WTC11 (cell line): ENCODE results near the gene SLC25A45. TPM values are rescaled to one million over a fixed set of nuclear protein-coding genes. Genes with fewer than 3 reads are reported as not detected.
A peak's percentile ranks its signal among the peaks of the same experiment; 100 is the strongest.

Source experiments
- ATAC-seq: fragments of 200-7000 bp; cut with Tn5 transposase; 2 replicates; pipeline ENCODE4 v1.10.0; 2021; ENCODE audit warnings: mild to moderate bottlenecking, moderate library complexity
- CTCF ChIA-PET: fragments of 300-600 bp; sonication (Branson Sonifier 250); formaldehyde crosslinking; loops from one replicate; lab custom pipeline; 2021; ENCODE audit warnings: antibody characterized with exemption; lab: Charles Lee
- POLR2A ChIA-PET: fragments of 350-600 bp; sonication (Branson Sonifier 250); formaldehyde crosslinking; loops from one replicate; lab custom pipeline; 2021; ENCODE audit warnings: antibody characterized with exemption; lab: Charles Lee
- DNase-seq: peaks from one replicate; pipeline ENCODE4 v3.0.0; 2021; ENCODE audit warnings: low spot score
- H3K27ac Mint-ChIP-seq: 2 replicates; pipeline ENCODE4 v1.8.0; 2021; ENCODE audit warnings: mixed read lengths
- H3K27me3 Mint-ChIP-seq: 2 replicates; pipeline ENCODE4 v1.8.0; 2021; ENCODE audit warnings: low read depth, mild to moderate bottlenecking, moderate library complexity, mixed read lengths
- H3K36me3 Mint-ChIP-seq: 2 replicates; pipeline ENCODE4 v1.8.0; 2021; ENCODE audit warnings: mixed read lengths
- H3K4me1 Mint-ChIP-seq: 2 replicates; pipeline ENCODE4 v1.8.0; 2022; ENCODE audit warnings: mixed read lengths
- H3K4me3 Mint-ChIP-seq: 2 replicates; pipeline ENCODE4 v1.8.0; 2021; ENCODE audit warnings: mild to moderate bottlenecking, moderate library complexity, mixed read lengths
- H3K9me3 Mint-ChIP-seq: 2 replicates; pipeline ENCODE4 v1.8.0; 2021; ENCODE audit warnings: mixed read lengths
- ATF1 ChIP-seq: sonication (generic); formaldehyde crosslinking; IDR thresholded peaks from 2 replicates; pipeline ENCODE4 v1.8.1; 2023; ENCODE audit warnings: mild to moderate bottlenecking, moderate library complexity, missing genetic modification reagents
- CREM ChIP-seq: sonication (generic); formaldehyde crosslinking; IDR thresholded peaks from 2 replicates; pipeline ENCODE4 v1.8.1; 2022; ENCODE audit warnings: mild to moderate bottlenecking, missing genetic modification reagents, moderate library complexity
- GABPB1 ChIP-seq: sonication (generic); formaldehyde crosslinking; IDR thresholded peaks from 2 replicates; pipeline ENCODE4 v1.8.1; 2023; ENCODE audit warnings: mild to moderate bottlenecking, missing genetic modification reagents
- GRHL2 ChIP-seq: fragments of 250-450 bp; sonication (Bioruptor Pico); IDR thresholded peaks from 2 replicates; pipeline ENCODE4 v1.8.0; 2022; ENCODE audit warnings: mild to moderate bottlenecking, moderate library complexity; ENCODE audit not compliant: insufficient replicate concordance, severe bottlenecking
- NR2C2 ChIP-seq: sonication (generic); formaldehyde crosslinking; IDR thresholded peaks from 2 replicates; pipeline ENCODE4 v1.8.0; 2022; ENCODE audit warnings: mild to moderate bottlenecking, missing genetic modification reagents
- PRRX2 ChIP-seq: fragments of 250-450 bp; sonication (Bioruptor Pico); IDR thresholded peaks from 2 replicates; pipeline ENCODE4 v1.8.0; 2021; ENCODE audit warnings: mild to moderate bottlenecking
- SP1 ChIP-seq: sonication (generic); formaldehyde crosslinking; conservative IDR thresholded peaks from 2 replicates; pipeline ENCODE4 v1.8.1; 2022; ENCODE audit warnings: missing genetic modification reagents
- ZNF232 ChIP-seq: sonication (generic); formaldehyde crosslinking; IDR thresholded peaks from 2 replicates; pipeline ENCODE4 v1.8.0; 2022; ENCODE audit warnings: mild to moderate bottlenecking, missing genetic modification reagents
- ZNF423 ChIP-seq: fragments of 250-450 bp; sonication (Bioruptor Pico); IDR thresholded peaks from 2 replicates; pipeline ENCODE4 v2.1.2; 2022; ENCODE audit warnings: mild to moderate bottlenecking, moderate library complexity
- total RNA-seq: library from RNA; stranded (reverse); gene quantifications from 3 replicates; pipeline ENCODE4 v1.2.3, GENCODE V29; 2021
- TF ChIP-seq, protein P1 (sequence below): sonication (generic); formaldehyde crosslinking; IDR thresholded peaks from 2 replicates; pipeline ENCODE4 v1.8.0; 2022; ENCODE audit warnings: mild to moderate bottlenecking, missing genetic modification reagents
- TF ChIP-seq, protein P2 (sequence below): sonication (generic); formaldehyde crosslinking; IDR thresholded peaks from 2 replicates; pipeline ENCODE4 v1.8.0; 2023; ENCODE audit warnings: missing genetic modification reagents, mild to moderate bottlenecking, borderline replicate concordance
- TF ChIP-seq, protein P3 (sequence below): fragments of 250-450 bp; sonication (Bioruptor Pico); IDR thresholded peaks from 2 replicates; pipeline ENCODE4 v2.1.2; 2022; ENCODE audit warnings: mild to moderate bottlenecking, moderate library complexity
- TF ChIP-seq, protein P4 (sequence below): sonication (generic); formaldehyde crosslinking; conservative IDR thresholded peaks from 2 replicates; pipeline ENCODE4 v1.8.1; 2023; ENCODE audit warnings: mild to moderate bottlenecking, low read depth, missing genetic modification reagents, moderate library complexity
- TF ChIP-seq, protein P5 (sequence below): sonication (generic); formaldehyde crosslinking; IDR thresholded peaks from 2 replicates; pipeline ENCODE4 v1.8.1; 2023; ENCODE audit warnings: mild to moderate bottlenecking, missing genetic modification reagents
- TF ChIP-seq, protein P6 (sequence below): sonication (generic); formaldehyde crosslinking; IDR thresholded peaks from 2 replicates; pipeline ENCODE4 v1.8.0; 2022; ENCODE audit warnings: mild to moderate bottlenecking, missing genetic modification reagents
- TF ChIP-seq, protein P7 (sequence below): sonication (generic); formaldehyde crosslinking; IDR thresholded peaks from 2 replicates; pipeline ENCODE4 v1.8.0; 2022; ENCODE audit warnings: missing genetic modification reagents

SLC25A45 gene
- total RNA-seq, 1 experiment from 2014 or later = 1.7 TPM

DNA sequence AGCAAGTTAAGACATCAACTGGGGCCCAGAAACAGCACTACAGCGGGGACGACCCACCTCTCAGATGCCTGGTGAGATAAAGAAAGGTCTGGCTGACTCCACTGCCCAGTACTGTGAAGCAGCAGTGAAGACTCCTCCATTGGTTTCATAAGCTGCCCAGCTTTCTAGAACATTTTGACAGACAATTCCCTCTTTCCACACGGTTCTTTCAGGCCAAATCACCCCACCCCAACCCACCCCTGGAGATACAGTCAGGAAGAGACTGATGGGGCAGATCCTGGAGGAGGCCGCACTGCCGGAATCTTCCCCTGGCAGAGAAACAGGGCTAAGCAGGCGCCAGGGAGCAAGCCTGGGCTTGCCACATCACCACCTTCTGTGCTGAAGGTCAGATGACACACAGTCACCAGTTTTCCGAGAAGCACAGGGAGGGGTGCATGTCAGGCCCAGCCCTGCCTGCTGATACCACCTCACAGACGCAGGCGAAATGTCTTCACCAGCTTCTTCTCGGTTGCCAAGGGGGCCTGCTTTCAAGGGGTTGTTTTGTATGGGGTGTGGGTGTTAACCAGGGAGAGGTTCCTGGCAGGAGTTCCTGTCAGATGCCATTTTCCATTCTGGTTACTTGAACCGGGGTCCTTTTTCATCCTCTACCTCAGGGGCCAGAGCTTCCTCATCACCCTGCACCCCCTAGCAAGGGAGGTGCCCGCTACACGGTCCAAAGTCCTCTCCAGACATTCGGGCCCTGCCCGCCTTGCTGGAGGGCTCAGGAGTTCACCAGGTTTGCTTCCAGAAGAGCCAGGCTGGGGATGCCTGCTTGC, 38.7 kb upstream of the SLC25A45 start:
- DNase-seq = no peak
- 0 out of 2 replicates have a peak, but pooled peaks cover 2% of the 10 kb centered on the region for H3K27me3 Mint-ChIP-seq
- peak; percentile 63 for TF ChIP-seq GABPB1 (CRISPR knock-in tag)
- TF ChIP-seq GRHL2 (CRISPR knock-in tag) = no peak
- TF ChIP-seq, protein P1, sequence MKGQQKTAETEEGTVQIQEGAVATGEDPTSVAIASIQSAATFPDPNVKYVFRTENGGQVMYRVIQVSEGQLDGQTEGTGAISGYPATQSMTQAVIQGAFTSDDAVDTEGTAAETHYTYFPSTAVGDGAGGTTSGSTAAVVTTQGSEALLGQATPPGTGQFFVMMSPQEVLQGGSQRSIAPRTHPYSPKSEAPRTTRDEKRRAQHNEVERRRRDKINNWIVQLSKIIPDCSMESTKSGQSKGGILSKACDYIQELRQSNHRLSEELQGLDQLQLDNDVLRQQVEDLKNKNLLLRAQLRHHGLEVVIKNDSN (CRISPR knock-in tag) = peak; percentile 49; the same call in 1 of the 2 replicates
- ChIA-PET POLR2A (interaction anchor here (0.6 to 10.9 kb wide), 6 partner anchors 50 to 1299 kb away, joined by 3 to 175 read pairs (median 3); partner anchors contain the start of gene MALAT1), CTCF (interaction anchor here (0.6 to 12.8 kb wide), 12 partner anchors 17 to 146 kb away, joined by 3 to 224 read pairs (median 4); partner anchors contain the start of gene FRMD8)
- H3K27ac Mint-ChIP-seq = peak overlapping the region; percentile 97
- peaks cover 91% of the 10 kb centered on the region for H3K4me1 Mint-ChIP-seq
- H3K36me3 Mint-ChIP-seq = no peaks in the 10 kb centered on the region
- H3K9me3 Mint-ChIP-seq = no peaks in the 10 kb centered on the region
- ATAC-seq = no peak
- H3K4me3 Mint-ChIP-seq = peak overlapping the region; percentile 69

DNA sequence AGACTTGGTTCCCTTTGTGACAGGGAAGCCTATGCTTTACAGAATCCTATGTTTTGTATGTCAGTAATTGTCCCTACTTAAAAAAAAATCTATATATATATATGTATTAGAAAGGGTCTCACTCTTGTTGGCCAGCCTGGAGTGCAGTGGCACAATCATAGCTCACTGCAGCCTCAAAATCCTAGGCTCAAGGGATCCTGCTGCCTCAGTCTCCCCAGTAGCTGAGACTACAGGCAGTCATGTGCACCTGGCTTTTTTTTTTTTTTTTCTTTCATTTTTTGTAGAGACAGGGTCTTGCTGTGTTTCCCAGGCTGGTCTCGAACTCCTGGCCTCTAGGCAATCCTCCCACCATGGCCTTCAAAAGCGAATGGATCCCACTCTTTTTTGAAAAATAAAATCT, 38.1 kb upstream of the SLC25A45 start:
- DNase-seq (no peak), ATAC-seq (no peak)
- Mint-ChIP-seq H3K4me3 (no peak overlapping the region), H3K27me3 (0 out of 2 replicates have a peak, but pooled peaks cover 2% of the 10 kb centered on the region), H3K27ac (peak overlapping the region; percentile 99), H3K36me3 (no peaks in the 10 kb centered on the region), H3K9me3 (no peaks in the 10 kb centered on the region), H3K4me1 (peaks cover 91% of the 10 kb centered on the region)
- CTCF ChIA-PET = interaction anchor here (0.7 to 12.8 kb wide), 10 partner anchors 34 to 152 kb away, joined by 3 to 224 read pairs (median 6); partner anchors contain the start of genes FAM89B, FRMD8 and SCYL1
- POLR2A ChIA-PET = interaction anchor here (0.7 to 10.9 kb wide), 8 partner anchors 30 to 1298 kb away, joined by 3 to 175 read pairs (median 20); partner anchors contain the start of genes CDC42EP2 and MALAT1
- TF ChIP-seq NR2C2 (CRISPR knock-in tag) (no peak), ATF1 (CRISPR knock-in tag) (no peak), ZNF423 (CRISPR knock-in tag) (no peak), ZNF232 (CRISPR knock-in tag) (no peak), CREM (no peak), PRRX2 (CRISPR knock-in tag) (no peak), SP1 (CRISPR knock-in tag) (no peak)
- TF ChIP-seq, protein P2, sequence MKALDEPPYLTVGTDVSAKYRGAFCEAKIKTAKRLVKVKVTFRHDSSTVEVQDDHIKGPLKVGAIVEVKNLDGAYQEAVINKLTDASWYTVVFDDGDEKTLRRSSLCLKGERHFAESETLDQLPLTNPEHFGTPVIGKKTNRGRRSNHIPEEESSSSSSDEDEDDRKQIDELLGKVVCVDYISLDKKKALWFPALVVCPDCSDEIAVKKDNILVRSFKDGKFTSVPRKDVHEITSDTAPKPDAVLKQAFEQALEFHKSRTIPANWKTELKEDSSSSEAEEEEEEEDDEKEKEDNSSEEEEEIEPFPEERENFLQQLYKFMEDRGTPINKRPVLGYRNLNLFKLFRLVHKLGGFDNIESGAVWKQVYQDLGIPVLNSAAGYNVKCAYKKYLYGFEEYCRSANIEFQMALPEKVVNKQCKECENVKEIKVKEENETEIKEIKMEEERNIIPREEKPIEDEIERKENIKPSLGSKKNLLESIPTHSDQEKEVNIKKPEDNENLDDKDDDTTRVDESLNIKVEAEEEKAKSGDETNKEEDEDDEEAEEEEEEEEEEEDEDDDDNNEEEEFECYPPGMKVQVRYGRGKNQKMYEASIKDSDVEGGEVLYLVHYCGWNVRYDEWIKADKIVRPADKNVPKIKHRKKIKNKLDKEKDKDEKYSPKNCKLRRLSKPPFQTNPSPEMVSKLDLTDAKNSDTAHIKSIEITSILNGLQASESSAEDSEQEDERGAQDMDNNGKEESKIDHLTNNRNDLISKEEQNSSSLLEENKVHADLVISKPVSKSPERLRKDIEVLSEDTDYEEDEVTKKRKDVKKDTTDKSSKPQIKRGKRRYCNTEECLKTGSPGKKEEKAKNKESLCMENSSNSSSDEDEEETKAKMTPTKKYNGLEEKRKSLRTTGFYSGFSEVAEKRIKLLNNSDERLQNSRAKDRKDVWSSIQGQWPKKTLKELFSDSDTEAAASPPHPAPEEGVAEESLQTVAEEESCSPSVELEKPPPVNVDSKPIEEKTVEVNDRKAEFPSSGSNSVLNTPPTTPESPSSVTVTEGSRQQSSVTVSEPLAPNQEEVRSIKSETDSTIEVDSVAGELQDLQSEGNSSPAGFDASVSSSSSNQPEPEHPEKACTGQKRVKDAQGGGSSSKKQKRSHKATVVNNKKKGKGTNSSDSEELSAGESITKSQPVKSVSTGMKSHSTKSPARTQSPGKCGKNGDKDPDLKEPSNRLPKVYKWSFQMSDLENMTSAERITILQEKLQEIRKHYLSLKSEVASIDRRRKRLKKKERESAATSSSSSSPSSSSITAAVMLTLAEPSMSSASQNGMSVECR (CRISPR knock-in tag) = no peak
- TF ChIP-seq, protein P3, sequence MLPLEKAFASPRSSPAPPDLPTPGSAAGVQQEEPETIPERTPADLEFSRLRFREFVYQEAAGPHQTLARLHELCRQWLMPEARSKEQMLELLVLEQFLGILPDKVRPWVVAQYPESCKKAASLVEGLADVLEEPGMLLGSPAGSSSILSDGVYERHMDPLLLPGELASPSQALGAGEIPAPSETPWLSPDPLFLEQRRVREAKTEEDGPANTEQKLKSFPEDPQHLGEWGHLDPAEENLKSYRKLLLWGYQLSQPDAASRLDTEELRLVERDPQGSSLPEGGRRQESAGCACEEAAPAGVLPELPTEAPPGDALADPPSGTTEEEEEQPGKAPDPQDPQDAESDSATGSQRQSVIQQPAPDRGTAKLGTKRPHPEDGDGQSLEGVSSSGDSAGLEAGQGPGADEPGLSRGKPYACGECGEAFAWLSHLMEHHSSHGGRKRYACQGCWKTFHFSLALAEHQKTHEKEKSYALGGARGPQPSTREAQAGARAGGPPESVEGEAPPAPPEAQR (CRISPR knock-in tag) = no peak
- TF ChIP-seq, protein P4, sequence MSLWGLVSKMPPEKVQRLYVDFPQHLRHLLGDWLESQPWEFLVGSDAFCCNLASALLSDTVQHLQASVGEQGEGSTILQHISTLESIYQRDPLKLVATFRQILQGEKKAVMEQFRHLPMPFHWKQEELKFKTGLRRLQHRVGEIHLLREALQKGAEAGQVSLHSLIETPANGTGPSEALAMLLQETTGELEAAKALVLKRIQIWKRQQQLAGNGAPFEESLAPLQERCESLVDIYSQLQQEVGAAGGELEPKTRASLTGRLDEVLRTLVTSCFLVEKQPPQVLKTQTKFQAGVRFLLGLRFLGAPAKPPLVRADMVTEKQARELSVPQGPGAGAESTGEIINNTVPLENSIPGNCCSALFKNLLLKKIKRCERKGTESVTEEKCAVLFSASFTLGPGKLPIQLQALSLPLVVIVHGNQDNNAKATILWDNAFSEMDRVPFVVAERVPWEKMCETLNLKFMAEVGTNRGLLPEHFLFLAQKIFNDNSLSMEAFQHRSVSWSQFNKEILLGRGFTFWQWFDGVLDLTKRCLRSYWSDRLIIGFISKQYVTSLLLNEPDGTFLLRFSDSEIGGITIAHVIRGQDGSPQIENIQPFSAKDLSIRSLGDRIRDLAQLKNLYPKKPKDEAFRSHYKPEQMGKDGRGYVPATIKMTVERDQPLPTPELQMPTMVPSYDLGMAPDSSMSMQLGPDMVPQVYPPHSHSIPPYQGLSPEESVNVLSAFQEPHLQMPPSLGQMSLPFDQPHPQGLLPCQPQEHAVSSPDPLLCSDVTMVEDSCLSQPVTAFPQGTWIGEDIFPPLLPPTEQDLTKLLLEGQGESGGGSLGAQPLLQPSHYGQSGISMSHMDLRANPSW (CRISPR knock-in tag) = no peak
- TF ChIP-seq, protein P5, sequence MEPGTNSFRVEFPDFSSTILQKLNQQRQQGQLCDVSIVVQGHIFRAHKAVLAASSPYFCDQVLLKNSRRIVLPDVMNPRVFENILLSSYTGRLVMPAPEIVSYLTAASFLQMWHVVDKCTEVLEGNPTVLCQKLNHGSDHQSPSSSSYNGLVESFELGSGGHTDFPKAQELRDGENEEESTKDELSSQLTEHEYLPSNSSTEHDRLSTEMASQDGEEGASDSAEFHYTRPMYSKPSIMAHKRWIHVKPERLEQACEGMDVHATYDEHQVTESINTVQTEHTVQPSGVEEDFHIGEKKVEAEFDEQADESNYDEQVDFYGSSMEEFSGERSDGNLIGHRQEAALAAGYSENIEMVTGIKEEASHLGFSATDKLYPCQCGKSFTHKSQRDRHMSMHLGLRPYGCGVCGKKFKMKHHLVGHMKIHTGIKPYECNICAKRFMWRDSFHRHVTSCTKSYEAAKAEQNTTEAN (CRISPR knock-in tag) = no peak
- TF ChIP-seq, protein P1 (CRISPR knock-in tag) = no peak
- TF ChIP-seq, protein P6, sequence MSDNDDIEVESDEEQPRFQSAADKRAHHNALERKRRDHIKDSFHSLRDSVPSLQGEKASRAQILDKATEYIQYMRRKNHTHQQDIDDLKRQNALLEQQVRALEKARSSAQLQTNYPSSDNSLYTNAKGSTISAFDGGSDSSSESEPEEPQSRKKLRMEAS = no peak
- TF ChIP-seq, protein P7, sequence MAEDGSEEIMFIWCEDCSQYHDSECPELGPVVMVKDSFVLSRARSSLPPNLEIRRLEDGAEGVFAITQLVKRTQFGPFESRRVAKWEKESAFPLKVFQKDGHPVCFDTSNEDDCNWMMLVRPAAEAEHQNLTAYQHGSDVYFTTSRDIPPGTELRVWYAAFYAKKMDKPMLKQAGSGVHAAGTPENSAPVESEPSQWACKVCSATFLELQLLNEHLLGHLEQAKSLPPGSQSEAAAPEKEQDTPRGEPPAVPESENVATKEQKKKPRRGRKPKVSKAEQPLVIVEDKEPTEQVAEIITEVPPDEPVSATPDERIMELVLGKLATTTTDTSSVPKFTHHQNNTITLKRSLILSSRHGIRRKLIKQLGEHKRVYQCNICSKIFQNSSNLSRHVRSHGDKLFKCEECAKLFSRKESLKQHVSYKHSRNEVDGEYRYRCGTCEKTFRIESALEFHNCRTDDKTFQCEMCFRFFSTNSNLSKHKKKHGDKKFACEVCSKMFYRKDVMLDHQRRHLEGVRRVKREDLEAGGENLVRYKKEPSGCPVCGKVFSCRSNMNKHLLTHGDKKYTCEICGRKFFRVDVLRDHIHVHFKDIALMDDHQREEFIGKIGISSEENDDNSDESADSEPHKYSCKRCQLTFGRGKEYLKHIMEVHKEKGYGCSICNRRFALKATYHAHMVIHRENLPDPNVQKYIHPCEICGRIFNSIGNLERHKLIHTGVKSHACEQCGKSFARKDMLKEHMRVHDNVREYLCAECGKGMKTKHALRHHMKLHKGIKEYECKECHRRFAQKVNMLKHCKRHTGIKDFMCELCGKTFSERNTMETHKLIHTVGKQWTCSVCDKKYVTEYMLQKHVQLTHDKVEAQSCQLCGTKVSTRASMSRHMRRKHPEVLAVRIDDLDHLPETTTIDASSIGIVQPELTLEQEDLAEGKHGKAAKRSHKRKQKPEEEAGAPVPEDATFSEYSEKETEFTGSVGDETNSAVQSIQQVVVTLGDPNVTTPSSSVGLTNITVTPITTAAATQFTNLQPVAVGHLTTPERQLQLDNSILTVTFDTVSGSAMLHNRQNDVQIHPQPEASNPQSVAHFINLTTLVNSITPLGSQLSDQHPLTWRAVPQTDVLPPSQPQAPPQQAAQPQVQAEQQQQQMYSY (CRISPR knock-in tag) = no peak
